HG02623 (cell line): ENCODE data around the gene CUEDC1.

Source experiments
- ATAC-seq: cut with Tn5 transposase; IDR thresholded peaks from one replicate; pipeline ENCODE4 v1.9.1; 2021; ENCODE audit warnings: moderate library complexity; ENCODE audit not compliant: unreplicated experiment

CUEDC1 gene

GRCh38 chr17:57881783-57882351 is 73.3 kb downstream of the CUEDC1 start:
- no peak for ATAC-seq

- ATAC-seq = no peak
Observed at GRCh38 chr17:57881143-57881542, 74.1 kb downstream of the CUEDC1 start.

- ATAC-seq = no peak
Observed at GRCh38 chr17:57880086-57880456, 75.1 kb downstream of the CUEDC1 start.

- ATAC-seq = no peak
Observed at GRCh38 chr17:57879437-57880085, 75.7 kb downstream of the CUEDC1 start.

DNA sequence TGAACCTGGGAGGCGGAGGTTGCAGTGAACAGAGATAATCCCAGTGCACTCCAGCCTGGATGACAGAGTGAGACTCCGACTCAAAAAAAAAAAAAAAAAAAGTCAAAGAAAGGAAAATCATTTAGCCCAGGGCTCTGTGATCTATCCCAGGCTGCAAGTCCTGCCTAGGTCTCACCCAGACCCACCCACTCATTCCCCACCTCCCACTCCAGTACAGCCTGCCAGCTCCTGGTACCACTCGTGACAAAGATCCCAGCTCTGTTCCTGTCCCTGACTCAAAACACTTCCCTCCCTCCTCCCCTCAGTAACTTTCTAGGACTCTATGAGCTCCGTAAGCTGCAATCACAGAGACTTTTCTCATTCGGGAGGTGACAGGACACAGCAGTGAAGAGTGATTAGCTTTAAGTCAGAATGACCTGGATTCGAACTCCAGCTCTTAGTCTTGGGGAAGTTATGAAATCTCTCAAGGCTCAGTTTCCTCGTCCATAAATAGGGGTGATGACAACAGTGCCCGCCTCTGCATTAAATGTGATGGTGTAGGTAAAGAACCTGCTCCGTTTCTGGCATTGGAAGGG is 77.3 kb downstream of the CUEDC1 start:
- ATAC-seq = no peak

- ATAC-seq = no peak
Observed at GRCh38 chr17:57876866-57877237, 78.4 kb downstream of the CUEDC1 start.

DNA sequence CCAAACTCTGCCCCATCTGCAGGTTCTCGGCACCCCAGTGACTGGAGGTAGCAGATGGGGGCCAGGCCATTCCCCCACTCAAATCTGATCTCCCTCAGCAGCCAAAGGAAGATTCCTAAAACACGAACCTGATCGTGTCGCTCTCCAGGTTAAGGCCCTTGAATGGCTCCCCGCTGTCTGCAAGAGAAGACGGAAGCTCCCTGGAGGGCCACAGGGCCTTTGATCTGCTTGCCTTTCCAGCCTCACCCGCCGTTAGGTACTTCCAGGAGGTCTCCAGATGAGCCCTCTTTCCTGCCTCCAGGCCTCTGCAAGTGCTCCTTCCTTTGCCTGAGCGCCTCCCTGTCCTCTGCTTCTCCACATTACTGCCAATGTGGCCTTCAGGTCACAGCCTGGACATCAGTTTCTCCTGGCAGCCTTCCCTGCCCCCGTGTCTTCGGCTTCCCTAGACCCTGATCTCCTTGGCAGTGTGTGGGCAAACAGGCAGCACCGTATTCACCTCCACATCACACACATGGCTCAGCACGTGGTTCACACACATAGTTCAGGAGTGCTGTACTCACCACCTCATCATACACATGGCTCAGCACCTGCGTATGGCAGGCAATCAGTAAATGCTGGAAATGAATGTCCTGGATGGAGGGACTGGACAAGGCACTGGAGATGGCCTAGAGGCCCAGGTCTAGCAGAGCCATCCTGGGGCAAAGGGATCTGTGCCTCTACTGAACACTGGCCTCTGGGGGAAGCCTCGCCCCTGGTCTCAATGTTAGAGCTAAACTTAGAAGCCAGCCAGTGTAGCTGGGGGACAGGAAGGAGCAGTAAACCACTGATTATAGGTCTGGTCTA is 79.0 kb downstream of the CUEDC1 start:
- ATAC-seq = no peak

GRCh38 chr17:57875290-57876022 is 79.8 kb downstream of the CUEDC1 start:
- no peak for ATAC-seq

DNA sequence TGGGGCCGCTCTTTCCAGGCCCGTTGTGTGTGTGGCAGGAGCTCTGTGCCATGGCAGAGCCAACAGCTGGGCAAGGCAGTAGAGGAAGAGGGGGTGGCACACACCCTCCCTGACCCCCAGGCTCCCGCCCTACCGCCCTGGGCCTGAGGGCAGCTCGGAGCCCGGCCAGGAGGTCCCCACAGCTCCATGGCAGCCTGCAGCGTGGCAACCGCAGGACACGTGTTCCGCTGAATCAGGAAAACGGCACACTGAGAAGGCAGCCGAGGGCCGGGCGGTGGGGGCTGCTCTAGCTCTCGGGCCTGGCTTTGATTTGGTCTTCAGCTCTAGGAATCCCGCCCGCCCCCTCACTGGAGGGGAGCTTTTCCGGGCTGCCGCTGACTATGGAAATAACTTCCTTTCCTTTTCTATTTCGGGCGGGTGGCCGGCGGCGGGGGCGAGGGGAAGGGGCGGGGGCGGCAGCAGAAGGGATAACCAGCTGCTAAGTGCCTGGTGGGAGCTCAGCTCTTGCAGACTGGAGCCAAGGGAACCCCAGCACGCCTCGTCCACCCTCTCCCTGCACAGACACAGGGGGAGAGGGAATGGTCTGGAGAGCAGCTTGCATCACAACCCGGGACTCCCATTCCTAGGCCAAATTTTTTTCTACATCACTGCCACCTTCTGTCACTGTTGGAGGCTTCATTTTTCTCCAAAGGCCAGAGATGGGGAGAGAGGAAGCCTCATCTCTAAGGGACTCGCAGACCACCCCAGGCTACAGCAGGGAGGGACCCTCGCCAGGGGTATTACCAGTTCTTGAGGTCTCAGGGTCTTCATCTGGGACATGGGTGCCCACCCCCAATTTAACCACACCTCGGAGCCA is 80.5 kb downstream of the CUEDC1 start:
- no peak for ATAC-seq

DNA sequence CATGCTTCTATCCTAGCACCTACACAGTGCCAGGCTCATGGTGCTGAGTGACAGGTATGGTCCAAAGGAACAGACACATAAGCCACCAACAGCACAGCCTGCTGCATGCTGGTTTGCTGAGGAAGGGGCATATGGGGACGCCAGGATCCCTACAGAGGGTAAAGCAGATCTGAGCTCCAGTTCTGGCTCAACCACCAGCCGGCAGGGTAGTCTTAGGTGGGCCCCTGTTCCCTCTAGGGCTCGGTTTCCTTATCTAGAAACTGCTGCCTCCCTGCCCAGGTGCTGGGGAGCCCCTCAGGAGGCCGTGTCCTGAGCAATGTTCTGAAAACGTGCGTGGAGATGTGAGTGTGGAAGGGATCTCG is 81.2 kb downstream of the CUEDC1 start:
- ATAC-seq = no peak

DNA sequence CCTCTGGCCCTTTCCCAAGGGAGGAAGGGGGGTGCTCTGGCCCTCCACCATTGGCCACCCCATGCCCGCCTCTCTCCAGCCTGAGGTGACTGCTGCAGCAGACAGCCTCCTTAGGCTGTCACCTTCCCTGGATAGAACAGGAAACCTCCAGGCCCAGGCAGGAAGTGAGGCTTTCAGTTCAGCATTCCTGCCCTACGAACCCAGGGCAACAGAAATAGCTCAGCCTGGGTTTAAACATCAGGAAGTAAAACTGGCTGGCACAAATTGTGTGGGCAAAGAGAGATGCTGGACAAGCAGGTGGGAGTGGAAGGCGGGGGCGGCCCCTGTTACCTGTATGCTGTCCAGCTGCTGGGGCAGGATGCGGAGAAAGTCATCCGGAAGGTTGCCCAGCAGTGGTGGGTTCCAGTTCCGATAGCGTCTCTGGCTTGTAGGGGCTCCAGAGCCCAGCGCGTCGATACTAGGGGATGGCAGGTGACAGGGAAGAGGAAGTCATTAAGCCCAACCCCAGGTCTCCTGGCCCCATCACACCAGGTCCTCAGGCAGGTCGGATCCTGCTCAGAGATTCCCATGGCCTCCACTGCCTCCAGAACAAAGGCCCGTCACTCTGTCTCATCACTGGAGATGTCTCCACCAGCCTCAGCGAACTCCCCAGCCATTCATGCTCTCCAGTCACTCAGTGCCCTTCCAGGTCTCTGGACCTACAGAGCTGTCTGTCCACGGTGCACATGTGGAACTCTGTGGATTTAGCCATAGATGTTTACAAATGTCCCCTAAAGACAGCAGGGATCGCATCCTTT is 81.8 kb downstream of the CUEDC1 start:
- no peak for ATAC-seq

DNA sequence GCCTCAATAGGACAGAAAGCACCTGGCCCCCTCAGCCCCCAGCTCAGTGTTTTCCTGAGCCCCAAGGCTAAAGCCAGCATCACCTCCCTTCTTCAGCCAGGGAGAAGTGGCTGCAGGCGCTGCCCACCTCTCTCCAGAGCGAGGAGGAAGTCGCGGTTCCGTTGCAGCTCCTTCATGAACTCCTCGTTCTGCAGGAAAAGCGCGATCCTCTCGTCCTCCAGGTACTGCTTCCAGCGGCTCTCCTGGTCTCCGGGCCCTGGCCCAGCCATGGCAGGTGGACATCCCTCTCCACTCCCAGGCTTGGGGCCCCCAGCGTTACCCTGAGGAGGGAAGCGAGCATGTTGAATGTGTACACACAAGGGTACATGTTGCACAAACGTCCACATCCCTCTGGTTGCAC is 82.7 kb downstream of the CUEDC1 start:
- ATAC-seq = no peak

GRCh38 chr17:57871863-57872262 is 83.3 kb downstream of the CUEDC1 start:
- no peak for ATAC-seq

- ATAC-seq = no peak
Observed at GRCh38 chr17:57871155-57871554, 84.1 kb downstream of the CUEDC1 start.

DNA sequence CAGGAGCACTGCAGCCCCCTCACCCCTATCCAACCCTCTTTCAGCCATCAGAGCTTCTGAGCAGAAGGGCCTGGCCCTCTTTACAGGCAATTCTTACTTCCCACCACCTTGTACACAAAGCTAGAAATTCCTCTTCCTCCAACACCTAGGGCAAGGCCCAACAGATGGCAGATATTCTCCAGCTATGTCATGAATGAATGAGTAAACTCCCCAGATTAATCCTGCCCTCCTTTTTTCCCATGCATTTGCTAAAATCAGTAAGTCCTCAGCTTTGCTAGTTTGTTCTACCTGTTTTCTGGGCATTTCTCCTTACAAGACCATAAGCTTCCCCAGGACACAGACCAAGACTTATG is 85.0 kb downstream of the CUEDC1 start:
- ATAC-seq = no peak

- ATAC-seq = no peak
Observed at GRCh38 chr17:57869617-57870282, 85.5 kb downstream of the CUEDC1 start.

DNA sequence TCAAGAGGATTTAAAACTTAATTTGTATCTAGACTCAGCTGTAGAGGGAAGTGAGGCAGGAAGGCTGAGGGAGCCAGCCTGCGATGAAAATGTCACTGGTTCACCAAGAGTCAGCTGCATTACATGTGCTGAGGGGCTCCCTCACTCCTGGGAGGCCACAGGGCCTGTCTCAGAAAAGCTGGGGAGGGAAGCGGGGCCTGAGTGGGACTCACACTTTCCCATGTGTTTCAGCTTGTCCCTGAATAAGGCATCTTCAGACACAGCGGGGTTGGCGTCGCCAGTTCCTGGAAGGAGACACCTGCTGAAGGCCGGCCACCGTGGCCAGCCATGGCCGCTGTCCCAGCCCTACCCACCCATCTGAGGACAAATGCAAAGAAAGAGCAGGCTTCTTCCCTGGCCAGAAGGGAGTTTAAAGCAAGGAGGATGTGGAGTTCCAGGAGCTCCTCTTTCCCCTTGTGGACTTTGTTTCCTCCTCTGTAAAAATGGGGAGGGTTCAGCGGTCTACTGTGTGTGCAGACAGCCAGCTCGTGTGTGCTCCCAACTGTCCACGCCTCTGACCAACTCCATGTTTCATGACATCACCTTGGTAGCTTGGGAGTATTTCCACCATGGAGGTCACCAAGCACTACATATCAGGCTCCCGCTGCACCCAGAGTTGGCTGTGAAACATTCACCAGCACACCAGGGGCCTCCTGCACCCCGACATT is 86.1 kb downstream of the CUEDC1 start:
- ATAC-seq = no peak
